Fibroblast of skin of abdomen (primary cell): ENCODE results near the gene SLC25A23.
A peak's percentile ranks its signal among the peaks of the same experiment; 100 is the strongest.

Experiments
- DNase-seq: peaks from one replicate; pipeline ENCODE4 v3.0.0-alpha.2; 2013

Gene SLC25A23

GRCh38 chr19:6481541-6482342 is 22.1 kb upstream of the SLC25A23 start, which contains the start of gene DENND1C:
Gene DENND1C, minus strand, starts transcription at chr19:6481787. Its CDS starts 92 bp downstream, at chr19:6481695.
- no peak for DNase-seq

DNA sequence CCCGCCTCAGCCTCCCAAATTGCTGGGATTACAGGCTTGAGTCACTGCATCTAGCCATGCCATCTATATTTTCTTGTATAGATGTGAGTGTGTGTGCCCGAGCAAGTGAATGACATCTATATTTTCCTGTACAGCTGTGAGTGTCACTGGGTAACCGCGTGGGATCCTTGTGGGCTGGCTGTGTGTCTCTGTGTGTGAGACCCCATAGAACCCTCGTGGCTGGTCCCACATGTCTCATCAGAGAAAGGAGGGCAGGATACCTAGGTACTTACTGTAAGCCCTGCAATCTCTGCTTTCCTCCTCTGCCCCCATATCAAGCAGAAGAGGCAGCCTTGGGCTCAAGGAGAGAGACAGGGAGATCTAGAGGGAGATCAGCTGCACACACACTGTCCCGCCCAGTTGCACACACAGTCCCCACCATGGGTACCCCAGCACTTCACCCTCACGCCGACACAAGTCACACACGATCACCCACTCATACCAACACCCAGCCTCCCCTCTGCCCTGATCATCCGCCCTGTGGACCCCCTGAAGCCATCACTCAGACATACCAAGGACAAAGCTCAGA is 21.3 kb upstream of the SLC25A23 start:
- no peak for DNase-seq

DNA sequence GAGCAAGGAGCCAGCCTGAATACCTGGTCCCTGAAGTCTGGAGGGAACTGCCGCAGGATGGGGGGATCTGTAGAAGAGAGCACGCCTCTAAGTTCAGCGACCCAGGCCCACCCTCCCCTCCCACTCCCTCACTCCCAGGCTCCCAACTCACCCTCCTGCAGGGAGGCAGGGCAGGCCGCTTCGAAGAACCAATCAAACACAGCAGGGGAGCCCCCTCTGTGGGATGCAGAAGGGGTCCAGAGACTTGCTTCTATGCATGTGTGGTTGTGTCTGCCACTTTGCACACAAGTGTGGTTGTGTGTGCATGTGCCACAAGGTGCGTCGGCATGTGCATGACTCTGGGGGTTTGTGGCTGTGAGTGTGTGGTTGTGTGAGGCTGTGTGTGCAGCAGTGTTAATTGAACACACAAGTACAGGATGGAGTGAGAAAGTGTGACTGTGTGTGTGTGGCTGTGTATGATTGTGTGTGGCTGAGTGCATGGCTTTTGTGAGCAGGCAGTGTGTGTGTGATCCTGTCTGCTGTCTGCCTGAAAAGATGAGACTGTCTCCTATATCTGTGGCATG is 20.3 kb upstream of the SLC25A23 start:
- DNase-seq, result no peak

DNA sequence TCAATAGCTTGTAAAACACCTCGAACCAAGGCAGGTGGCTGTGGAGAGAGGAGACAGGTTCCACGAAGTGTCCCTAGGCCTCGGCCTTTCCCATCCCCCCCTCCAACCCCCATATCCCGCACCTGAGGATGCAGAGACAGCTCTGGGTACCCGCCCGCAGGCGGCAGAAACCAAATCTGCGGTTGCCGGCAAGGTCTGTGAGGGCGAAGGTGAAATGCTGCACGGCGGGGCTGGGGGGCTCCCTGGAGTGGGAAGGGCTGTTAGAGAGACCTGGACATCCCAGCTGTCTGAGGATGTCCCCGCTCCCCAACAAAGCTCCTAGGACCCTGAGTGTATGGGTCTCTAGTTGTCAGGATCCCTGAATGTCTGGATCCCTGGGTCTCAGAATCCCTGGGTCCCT is 19.2 kb upstream of the SLC25A23 start:
- no peak for DNase-seq

DNA sequence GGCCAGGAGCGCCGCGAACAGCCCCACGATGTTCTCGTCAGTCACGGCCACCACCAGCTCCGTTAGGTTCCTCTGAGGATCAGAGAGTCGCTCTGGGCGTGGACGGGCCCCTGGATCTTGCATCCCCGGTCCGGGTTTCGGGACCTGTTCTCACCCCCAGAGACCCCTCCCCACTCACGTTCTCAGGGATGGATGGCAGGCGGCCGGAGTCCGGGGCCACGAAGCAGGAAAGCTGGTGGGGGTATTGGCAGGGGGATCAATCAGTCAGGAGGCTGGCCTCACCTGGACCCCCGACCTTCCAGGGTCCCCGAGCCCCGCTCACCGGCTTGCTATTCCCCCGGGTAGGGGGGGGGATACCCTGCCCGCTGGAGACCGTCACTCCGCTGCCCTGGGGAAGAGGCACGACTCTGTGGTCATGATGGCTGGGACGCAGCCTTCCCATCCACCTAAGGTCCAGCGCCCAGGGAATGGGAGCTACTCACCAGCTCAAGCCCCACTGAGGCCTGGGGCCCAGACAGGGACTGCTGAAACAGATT is 17.4 kb upstream of the SLC25A23 start:
- DNase-seq, result no peak

DNA sequence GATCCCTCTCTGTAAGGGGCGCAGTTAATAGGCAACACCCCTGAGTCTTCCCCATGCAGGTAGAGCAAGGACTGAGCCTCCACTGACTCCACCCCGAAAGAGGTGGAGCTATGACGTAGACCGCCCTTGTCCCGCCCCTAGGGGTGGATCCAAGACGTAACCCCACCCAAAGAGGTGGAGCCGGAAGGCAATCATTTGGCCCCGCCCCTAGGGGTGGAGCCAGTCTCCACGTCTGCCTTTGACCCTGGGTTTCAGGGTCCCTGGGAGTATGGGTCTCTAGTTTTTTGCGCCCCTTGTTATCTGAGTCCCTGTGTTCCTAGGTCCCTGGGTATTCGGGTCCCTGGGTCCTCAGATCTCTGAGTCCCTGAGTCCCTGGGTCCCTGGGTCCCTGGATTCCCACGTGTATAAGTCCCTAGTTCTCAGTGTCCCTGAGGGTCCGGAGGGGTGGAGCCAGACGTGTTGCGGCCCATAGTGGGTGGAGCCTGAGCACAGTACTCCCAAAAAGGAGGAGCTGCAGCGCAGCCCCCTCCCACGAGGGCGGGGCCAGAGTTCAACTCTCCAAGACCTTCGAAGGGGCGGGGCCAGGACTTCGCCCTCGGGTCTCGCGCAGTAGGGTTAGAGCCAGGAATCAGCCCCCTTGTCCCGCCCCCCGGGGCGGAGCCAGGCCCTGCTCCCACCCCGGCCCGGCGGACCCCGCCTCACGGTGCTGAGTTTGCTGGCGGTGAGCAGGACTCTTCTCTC is 16.7 kb upstream of the SLC25A23 start:
- DNase-seq, result peak; percentile 27

DNA sequence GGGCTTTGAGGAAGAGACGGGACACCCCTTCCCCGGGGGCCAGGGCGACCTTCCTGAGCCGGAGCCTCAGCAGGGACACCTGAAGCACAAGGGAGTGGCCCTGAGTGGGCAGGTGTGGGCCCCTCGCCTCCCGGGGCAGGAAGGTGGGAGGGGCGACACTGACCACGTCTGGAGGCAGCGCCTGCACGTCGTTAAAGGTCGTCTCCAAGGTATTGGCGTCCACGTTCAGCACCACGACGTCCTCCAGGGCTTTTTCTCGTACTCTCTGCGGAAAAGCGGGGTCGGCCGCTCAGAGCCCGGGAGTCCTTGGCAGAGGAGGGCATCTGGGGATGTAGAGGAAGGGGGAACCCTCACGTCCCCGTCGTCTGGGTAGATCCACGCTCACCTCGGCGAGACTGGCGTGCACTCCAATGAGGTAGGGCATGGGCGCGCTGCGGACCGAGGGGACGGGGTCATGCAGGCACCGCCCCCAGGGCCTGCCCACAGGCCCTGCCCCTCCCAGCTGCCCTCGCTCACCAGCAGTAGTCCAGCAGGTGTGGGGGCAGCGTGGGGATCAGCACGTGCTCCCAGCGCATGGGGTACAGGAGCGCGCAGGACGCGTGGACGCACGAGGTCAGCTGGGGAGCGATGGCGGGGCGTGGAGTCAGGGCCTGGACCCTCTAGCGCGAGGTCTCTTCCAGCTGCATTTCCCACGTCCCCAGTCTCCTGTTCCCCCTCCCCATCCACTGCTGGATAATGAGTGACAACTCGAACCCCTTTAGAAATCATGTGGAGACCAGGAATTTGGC is 15.9 kb upstream of the SLC25A23 start:
- no peak for DNase-seq

DNA sequence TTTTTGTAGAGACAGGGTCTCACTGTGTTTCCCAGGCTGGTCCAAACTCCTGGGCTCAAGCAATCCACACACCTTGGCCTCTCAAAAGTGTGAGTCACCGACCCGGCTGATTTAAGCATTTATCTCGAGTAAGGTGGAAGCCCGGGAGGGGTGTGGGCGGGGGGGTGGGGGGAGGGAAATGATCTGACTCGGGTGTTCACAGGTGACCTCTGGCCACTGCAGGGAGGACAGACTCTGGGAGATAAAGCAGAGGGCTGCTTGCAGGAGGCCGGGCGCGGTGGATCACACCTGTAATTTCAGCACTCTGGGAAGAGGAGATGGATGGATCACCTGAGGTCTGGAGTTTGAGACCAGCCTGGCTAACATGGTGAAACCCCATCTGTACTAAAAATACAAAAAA is 14.1 kb upstream of the SLC25A23 start:
- DNase-seq, result no peak

GRCh38 chr19:6472713-6473112 is 13.1 kb upstream of the SLC25A23 start:
- DNase-seq, result no peak

GRCh38 chr19:6471076-6471475 is 11.5 kb upstream of the SLC25A23 start:
- DNase-seq, result no peak

- no peak for DNase-seq
These were observed 10.6 kb upstream of the SLC25A23 start for GRCh38 chr19:6470173-6470572.

DNA sequence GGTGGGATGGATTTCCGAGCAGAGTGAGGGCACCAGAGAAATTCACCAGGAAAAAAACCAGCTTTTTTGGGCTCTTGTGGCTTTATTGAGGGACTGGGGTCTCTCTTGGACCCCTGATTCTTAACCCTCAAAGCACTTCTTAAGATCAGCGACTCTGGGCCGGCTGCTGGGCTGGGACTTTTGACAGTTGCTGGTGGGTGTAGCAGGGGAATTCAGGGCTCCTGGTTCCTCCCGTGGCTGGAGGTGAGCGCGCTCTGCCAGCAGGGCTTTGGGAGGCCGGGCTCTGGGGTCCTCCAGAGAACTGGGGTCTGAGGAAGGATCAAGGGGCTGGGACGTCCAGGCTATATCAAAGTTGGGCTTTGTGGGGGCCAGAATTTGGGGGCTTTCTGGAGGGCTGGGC is 7.8 kb upstream of the SLC25A23 start:
- no peak for DNase-seq

DNA sequence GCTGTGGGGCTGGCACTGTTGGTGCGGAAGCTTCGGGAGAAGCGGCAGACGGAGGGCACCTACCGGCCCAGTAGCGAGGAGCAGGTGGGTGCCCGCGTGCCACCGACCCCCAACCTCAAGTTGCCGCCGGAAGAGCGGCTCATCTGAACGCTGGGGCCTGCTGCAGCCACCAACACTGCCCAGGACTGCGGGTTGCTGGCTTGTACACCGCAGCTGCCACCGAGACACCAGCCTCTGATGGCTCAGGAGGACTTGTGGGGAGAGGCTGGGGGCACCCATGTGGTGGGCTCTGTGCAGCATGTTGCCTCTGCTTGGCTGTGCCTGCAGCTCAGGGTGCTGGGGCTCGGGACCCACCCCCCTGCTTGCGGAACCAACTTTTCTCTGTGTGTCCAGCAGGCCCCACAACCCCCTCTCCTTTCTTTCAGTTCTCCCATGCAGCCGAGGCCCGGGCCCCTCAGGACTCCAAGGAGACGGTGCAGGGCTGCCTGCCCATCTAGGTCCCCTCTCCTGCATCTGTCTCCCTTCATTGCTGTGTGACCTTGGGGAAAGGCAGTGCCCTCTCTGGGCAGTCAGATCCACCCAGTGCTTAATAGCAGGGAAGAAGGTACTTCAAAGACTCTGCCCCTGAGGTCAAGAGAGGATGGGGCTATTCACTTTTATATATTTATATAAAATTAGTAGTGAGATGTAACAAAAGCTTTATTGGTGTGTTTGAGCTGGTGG is 7.1 kb upstream of the SLC25A23 start:
- no peak for DNase-seq

DNA sequence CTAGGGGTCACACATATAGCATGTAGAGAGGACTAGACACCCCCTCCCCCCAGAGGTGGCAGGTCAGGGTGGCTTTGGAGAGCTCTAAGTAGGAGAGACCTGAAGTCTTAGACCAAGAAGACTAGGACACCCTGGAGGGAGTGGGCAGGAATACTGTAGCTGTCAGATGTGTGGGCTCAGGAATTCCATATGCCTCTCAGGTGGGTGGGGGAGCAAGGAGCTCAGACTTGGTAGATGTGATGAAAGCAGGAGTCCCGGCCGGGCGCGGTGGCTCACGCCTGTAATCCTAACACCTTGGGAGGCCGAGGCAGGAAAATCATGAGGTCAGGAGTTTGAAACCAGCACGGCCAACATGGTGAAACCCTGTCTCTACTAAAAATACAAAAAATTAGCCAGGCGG is 6.1 kb upstream of the SLC25A23 start:
- no peak for DNase-seq

DNA sequence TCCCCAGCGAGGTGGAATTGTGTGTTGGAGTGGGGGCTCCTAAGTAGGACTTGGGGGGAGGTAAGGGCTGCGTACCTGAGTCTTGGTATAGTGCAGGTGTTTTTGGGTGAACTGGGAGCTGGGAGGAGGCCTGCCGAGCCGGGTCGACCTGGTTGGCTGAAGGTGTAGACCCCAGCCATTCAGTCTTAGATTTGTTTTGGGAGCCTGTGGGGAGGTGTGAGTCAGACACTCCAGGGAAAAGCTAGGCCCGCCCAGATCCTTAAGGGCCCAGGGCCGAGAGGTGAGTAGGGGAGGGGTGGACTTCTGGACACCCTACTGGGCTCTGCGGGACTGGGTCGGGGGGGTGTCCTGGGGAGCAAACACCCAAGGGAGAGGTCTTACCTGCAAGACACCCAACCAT is 5.4 kb upstream of the SLC25A23 start:
- DNase-seq, result no peak

DNA sequence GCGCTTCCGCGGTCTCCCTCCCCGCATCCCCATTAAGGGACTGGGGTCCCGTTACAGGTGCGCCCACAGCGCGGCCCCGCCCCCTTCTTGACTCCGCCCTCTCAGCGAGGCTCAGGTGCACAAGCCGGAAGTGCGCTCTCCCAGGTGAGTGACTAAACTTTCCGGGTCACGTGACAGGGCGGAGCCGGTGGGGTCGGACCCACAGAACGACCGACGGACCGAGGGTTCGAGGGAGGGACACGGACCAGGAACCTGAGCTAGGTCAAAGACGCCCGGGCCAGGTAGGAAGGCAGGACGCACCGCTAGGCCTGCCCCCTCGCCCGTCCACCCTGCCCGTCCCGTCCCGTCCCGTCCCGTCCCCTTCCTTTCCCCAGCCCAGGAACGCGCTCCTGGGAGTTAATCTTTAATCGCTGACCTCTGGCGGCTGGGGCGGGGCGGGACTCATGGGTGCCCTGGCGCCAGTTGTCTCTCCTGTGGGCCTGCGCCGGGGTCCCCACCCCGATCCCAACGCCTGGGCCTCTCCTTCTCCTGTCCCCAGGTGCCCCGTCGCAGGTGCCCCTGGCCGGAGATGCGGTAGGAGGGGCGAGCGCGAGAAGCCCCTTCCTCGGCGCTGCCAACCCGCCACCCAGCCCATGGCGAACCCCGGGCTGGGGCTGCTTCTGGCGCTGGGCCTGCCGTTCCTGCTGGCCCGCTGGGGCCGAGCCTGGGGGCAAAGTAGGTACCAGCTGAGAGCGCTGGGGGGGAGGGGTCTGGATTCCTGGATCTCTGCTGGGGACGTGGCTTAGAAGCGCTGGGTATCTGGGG is 4.7 kb upstream of the SLC25A23 start, which contains the start of gene CRB3:
CRB3 (plus strand) TSS at position 202 of the 804 bp plus-strand sequence; CDS start at position 633, 431 bp downstream.
- no peak for DNase-seq

DNA sequence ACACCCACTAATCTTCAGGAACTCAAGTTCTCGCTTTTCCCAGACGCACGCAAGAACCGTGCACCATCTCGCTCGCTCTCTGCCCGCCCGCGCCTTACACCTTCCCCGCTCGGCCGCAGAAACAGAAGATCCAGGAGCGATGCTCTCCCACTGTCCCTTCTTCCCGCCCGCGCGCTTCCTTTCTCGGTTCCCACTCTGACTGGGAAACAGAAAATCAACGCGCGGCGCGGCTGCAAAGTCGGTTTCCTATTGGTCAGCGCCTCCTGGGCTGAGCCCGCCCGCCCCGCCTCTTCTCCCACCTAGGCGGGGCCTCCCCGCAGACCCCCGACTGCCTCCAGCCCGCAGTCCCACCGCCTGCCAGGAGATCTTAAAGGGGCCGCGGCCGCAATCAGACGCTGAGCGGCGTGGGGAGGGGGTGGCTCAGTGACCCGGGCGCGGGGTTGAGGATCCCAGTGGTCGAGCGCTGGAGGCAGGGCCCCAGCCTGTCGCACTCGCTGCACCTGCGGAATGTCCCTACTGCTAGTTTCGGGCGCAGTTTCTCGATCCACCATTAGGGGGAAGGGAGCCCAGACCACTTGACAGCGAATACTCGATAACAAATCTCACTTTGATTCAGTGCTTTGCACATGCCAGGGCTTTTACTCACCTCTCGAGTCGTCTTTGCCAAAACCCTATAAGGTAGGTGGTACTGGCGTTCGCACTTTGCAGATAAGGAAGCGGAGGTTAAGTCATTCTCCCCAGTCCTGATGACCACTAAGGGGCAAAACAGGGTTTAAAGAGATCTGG is 700 bp upstream of the SLC25A23 start:
- peak; percentile 99 for DNase-seq

- DNase-seq, result no peak
These were observed 814 bp downstream of the SLC25A23 start for GRCh38 chr19:6458695-6459261.
